Mononuclear cell (primary cell): ENCODE data around the gene STAC. TPM values are rescaled to one million over a fixed set of nuclear protein-coding genes. Genes with fewer than 3 reads are reported as not detected.

Experiments
- H3K27me3 ChIP-seq: 2 replicates; pipeline ENCODE4 v1.6.0; 2011; ENCODE audit warnings: low read length, control low read depth; ENCODE audit not compliant: insufficient read depth
- H3K4me1 ChIP-seq: 2 replicates; pipeline ENCODE4 v1.5.1; 2011; ENCODE audit warnings: mild to moderate bottlenecking, low read length, control low read depth; ENCODE audit not compliant: insufficient read depth
- H3K4me3 ChIP-seq: 2 replicates; pipeline ENCODE4 v1.5.1; 2011; ENCODE audit warnings: mild to moderate bottlenecking, low read length, moderate library complexity
- H3K9me3 ChIP-seq: 2 replicates; pipeline ENCODE4 v1.5.1; 2011; ENCODE audit warnings: low read depth, mild to moderate bottlenecking, control low read depth, low read length
- total RNA-seq: library from RNA; depleted of rRNA; stranded (reverse); fragments of >200 nt; gene quantifications from one replicate; pipeline ENCODE4 v1.2.3, GENCODE V29; 2012

The STAC gene
- total RNA-seq, 1 donor = under 0.01 TPM

DNA sequence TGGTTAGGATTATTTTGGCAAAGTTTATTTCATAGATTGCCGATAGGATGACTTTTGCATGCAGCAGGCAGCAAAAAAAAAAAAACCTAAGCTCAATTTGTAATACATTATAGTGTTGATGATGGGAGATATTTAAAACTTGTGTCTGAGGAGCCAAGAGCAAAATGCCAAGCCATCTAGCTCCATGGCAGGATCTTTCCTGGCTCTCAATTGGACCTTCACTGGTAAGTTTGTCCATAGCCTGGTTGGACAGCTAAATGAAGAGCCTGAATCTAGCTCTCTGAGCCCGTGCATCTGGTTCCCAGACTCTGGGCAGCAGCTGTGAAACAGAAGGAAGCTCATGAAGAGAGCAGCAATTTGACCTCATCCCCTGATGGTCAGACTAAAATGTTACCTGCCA is 17.5 kb downstream of the STAC start:
- H3K4me1 ChIP-seq = no peaks in the 10 kb centered on the region
- H3K9me3 ChIP-seq = no peaks in the 10 kb centered on the region
- no peak overlapping the region for H3K4me3 ChIP-seq
- H3K27me3 ChIP-seq = no peaks in the 10 kb centered on the region

- no peaks in the 10 kb centered on the region for H3K4me1 ChIP-seq
- H3K9me3 ChIP-seq = no peaks in the 10 kb centered on the region
- H3K4me3 ChIP-seq = no peak overlapping the region
- H3K27me3 ChIP-seq = no peaks in the 10 kb centered on the region
Observed at GRCh38 chr3:36399933-36400332, 19.6 kb downstream of the STAC start.

GRCh38 chr3:36401056-36401455 is 20.8 kb downstream of the STAC start:
- Histone ChIP-seq H3K27me3 (no peaks in the 10 kb centered on the region), H3K4me3 (no peak overlapping the region), H3K4me1 (no peaks in the 10 kb centered on the region), H3K9me3 (no peaks in the 10 kb centered on the region)

DNA sequence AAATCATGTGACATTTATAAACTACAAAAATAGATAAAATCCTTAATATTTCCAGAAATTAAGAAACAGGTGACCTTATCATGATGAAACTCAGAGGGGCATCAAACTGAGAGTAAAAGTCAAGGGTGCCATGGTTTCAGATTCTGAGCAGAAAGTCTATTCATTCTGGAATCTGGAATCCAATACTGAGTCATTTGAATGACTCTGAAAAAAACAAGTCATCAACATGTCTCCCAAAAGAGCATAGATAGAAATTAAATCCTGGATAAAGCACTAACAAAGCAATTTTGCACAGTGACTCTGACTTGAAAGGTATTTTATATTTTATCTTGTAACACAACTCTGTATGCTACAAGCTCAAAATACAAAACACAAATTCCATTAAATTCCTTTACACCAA is 23.4 kb downstream of the STAC start:
- Histone ChIP-seq H3K4me1 (no peaks in the 10 kb centered on the region), H3K27me3 (no peaks in the 10 kb centered on the region), H3K9me3 (no peaks in the 10 kb centered on the region), H3K4me3 (no peak overlapping the region)

DNA sequence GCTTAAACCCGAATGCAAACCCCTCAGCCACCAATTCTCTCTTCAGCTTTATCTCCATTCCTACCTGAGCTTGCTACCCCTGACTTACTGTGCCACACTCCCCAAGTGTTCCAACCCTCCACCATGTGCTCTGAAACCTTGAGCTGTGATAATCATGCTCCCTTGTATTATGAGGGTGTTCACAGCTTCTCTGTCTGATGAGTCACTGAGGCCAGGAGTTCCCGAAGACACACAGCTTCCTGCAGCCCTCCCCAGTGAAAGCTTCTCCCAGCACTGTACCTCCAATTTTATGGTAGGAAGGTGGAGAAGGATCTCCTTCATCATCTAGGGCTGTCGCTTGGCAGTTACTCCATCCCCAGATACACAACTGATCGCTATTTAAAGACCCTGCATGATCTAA is 24.9 kb downstream of the STAC start:
- Histone ChIP-seq H3K9me3 (no peaks in the 10 kb centered on the region), H3K4me3 (no peak overlapping the region), H3K4me1 (no peaks in the 10 kb centered on the region), H3K27me3 (no peaks in the 10 kb centered on the region)

GRCh38 chr3:36408146-36408545 is 27.8 kb downstream of the STAC start:
- Histone ChIP-seq H3K27me3 (no peaks in the 10 kb centered on the region), H3K4me1 (no peaks in the 10 kb centered on the region), H3K9me3 (no peaks in the 10 kb centered on the region), H3K4me3 (no peak overlapping the region)

- Histone ChIP-seq H3K27me3 (no peaks in the 10 kb centered on the region), H3K9me3 (no peaks in the 10 kb centered on the region), H3K4me3 (no peak overlapping the region), H3K4me1 (no peaks in the 10 kb centered on the region)
Observed at GRCh38 chr3:36409862-36410261, 29.6 kb downstream of the STAC start.

DNA sequence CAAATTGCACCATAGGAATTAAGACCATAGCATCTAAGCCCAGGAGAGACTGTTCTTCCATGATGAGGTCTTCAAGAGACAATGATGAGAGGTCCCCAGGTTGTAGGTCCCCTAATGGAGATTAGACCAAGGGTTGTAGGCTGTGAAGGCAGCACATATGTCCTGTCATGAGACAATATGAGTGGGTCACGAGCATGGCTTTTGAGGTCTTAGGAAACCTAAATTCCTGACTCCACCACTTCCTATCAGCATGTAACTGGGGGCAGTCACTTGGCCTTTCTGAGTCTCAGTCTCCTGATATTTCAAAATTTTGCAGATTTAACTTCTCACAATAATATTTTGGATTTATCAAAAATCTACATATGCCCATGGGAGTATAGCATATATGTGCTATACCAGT is 31.3 kb downstream of the STAC start:
- Histone ChIP-seq H3K4me3 (no peak overlapping the region), H3K27me3 (no peaks in the 10 kb centered on the region), H3K9me3 (no peaks in the 10 kb centered on the region), H3K4me1 (no peaks in the 10 kb centered on the region)

DNA sequence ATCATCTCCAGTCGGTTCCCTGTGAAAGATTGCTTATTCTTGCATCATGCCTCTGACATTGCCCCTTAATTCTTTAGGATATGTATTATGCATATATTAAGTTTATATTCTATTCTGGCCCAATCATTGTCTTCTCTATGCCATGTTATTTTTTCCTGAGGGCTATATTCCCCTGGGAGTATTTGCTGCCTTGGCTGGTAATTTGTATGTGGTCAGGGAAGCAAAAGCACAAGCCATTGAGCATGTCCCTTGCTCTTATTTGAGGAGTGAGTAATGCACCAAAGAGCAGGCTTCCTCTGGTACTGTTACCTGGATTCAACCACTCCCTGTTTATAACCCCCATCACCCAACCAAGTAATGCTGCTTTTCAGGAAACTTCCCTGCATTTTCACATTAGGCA is 36.3 kb downstream of the STAC start:
- Histone ChIP-seq H3K4me3 (no peak overlapping the region), H3K27me3 (no peaks in the 10 kb centered on the region), H3K9me3 (no peaks in the 10 kb centered on the region), H3K4me1 (no peaks in the 10 kb centered on the region)

GRCh38 chr3:36417237-36417636 is 36.9 kb downstream of the STAC start:
- Histone ChIP-seq H3K27me3 (no peaks in the 10 kb centered on the region), H3K4me1 (no peaks in the 10 kb centered on the region), H3K4me3 (no peak overlapping the region), H3K9me3 (no peaks in the 10 kb centered on the region)

GRCh38 chr3:36418296-36418695 is 38.0 kb downstream of the STAC start:
- Histone ChIP-seq H3K27me3 (no peaks in the 10 kb centered on the region), H3K4me3 (no peak overlapping the region), H3K4me1 (no peaks in the 10 kb centered on the region), H3K9me3 (no peaks in the 10 kb centered on the region)

GRCh38 chr3:36428445-36428844 is 48.1 kb downstream of the STAC start:
- Histone ChIP-seq H3K4me1 (no peaks in the 10 kb centered on the region), H3K4me3 (no peak overlapping the region), H3K27me3 (no peaks in the 10 kb centered on the region), H3K9me3 (no peaks in the 10 kb centered on the region)

DNA sequence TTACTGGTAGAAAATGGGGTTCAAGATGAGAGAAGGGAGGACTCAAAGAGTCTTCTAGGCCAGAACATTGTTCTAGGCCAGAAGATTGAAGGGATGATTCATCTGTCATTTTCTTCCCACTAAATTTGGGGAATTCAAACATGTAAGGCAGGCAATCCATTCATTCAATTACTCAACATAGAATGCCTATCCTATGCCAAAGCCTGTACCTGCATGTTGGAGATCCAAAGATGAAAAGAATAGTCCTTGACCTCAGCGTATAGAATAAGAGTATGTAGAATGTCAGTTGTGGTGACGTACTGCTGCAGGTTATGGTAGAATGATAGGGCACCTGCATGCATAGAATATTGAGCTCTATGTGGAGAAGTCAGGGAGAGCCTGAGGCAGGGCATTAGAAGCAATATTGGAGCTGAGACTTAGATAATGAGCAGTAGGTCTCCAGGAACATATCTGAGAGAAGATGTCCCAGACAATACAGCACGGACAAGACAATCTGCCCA is 49.7 kb downstream of the STAC start:
- Histone ChIP-seq H3K9me3 (no peaks in the 10 kb centered on the region), H3K4me3 (no peak overlapping the region), H3K4me1 (no peaks in the 10 kb centered on the region), H3K27me3 (no peaks in the 10 kb centered on the region)

DNA sequence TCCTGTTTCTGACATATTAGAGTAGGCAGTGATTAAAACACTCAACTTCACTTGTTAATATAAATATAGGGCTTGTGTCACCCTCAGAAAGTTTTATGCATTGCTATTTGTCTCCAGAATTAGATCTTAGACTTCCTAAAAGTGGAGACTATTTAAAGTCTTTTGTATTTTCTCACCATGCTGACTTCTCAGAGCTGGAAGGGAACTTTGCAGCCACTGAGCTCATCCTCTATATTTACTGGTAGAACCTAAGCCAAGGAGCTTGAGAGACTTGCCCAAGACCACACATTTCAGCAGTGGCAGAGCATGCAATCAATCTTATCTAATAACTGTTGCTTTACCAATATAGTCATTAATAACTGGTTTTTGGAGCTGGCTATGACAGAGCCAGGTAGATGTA is 53.2 kb downstream of the STAC start:
- Histone ChIP-seq H3K9me3 (no peaks in the 10 kb centered on the region), H3K27me3 (no peaks in the 10 kb centered on the region), H3K4me1 (no peaks in the 10 kb centered on the region), H3K4me3 (no peak overlapping the region)

- no peaks in the 10 kb centered on the region for H3K4me1 ChIP-seq
- H3K27me3 ChIP-seq = no peaks in the 10 kb centered on the region
Observed at GRCh38 chr3:36434687-36435426, 54.6 kb downstream of the STAC start.

GRCh38 chr3:36443028-36443686 is 62.9 kb downstream of the STAC start:
- H3K4me1 ChIP-seq = no peaks in the 10 kb centered on the region
- no peaks in the 10 kb centered on the region for H3K9me3 ChIP-seq
- H3K27me3 ChIP-seq = no peaks in the 10 kb centered on the region
- H3K4me3 ChIP-seq = no peak overlapping the region

More at GRCh38 chr3:36434687-36435426, 54.6 kb downstream of the STAC start:
- no peaks in the 10 kb centered on the region for H3K9me3 ChIP-seq
- no peak overlapping the region for H3K4me3 ChIP-seq
